GM19455 (cell line): ENCODE measurements around the gene RASSF1.
A peak's percentile ranks its signal among the peaks of the same experiment; 100 is the strongest.

Experiments
- ATAC-seq: cut with Tn5 transposase; IDR thresholded peaks from one replicate; pipeline ENCODE4 v1.9.1; 2021; ENCODE audit not compliant: unreplicated experiment

Gene RASSF1

GRCh38 chr3:50302095-50303012 is 38.3 kb downstream of the RASSF1 start:
- ATAC-seq = no peak

GRCh38 chr3:50300681-50301254 is 39.9 kb downstream of the RASSF1 start:
- ATAC-seq = no peak

- no peak for ATAC-seq
These were observed 40.5 kb downstream of the RASSF1 start for GRCh38 chr3:50299929-50300680.

- no peak for ATAC-seq
These were observed 41.1 kb downstream of the RASSF1 start for GRCh38 chr3:50299638-50299928.

- peak; percentile 82 for ATAC-seq
These were observed 41.6 kb downstream of the RASSF1 start, which contains the start of the genes HYAL3 and NAA80 for GRCh38 chr3:50298836-50299637. TSS of gene HYAL3 (minus strand) at chr3:50299405. CDS start at chr3:50295602, 3,803 bp downstream. TSS of gene NAA80 (minus strand) at chr3:50299405. CDS start at chr3:50297463, 1,942 bp downstream.

GRCh38 chr3:50297896-50298725 is 42.5 kb downstream of the RASSF1 start:
- no peak for ATAC-seq

GRCh38 chr3:50297384-50297775 is 43.3 kb downstream of the RASSF1 start:
- no peak for ATAC-seq

GRCh38 chr3:50296721-50297383 is 43.8 kb downstream of the RASSF1 start:
- no peak for ATAC-seq

GRCh38 chr3:50295553-50296431 is 44.8 kb downstream of the RASSF1 start:
- no peak for ATAC-seq

GRCh38 chr3:50294492-50295403 is 45.9 kb downstream of the RASSF1 start:
- ATAC-seq = no peak

- ATAC-seq = no peak
These were observed 46.5 kb downstream of the RASSF1 start for GRCh38 chr3:50294089-50294488.

GRCh38 chr3:50293079-50293801 is 47.4 kb downstream of the RASSF1 start:
- ATAC-seq = no peak

- ATAC-seq = peak; percentile 93
These were observed 48.2 kb downstream of the RASSF1 start, which contains the start of gene IFRD2 for GRCh38 chr3:50292159-50293078. TSS of gene IFRD2 (minus strand) at chr3:50292429. CDS start at chr3:50292274, 155 bp downstream.

GRCh38 chr3:50290161-50290641 is 50.4 kb downstream of the RASSF1 start:
- no peak for ATAC-seq

- no peak for ATAC-seq
These were observed 51.5 kb downstream of the RASSF1 start for GRCh38 chr3:50289130-50289529.
